ENCODE measurements around the gene YARS2.

YARS2 gene

DNA sequence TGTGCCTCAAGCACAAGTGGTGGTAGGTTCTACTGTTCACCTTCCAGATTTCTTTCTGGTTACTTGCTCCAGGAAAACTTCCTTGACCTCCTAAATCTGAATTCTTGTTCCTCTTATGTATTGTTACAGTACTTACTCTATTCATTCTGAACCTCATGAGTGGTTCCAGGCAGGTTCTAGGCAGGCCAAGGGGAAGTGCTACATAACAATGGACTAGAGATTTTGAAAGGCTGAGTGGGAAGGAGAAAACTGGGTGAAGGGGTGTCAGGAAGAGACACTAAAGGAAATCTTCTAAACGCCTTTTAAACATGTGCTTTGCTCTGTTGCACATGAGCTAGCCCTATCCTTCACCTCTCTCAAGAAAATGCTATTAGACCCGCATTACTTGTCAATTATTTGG lies 1.6 kb downstream of the YARS2 start:
- TF ChIP-seq RAD21 (IDR thresholded peaks at IDR 0.05; ENCODE audit: low read depth) (no peak), EP300 (IDR thresholded peaks at IDR 0.05; ENCODE audit: borderline replicate concordance) (no peak), YY1 (IDR thresholded peaks at IDR 0.05; ENCODE audit: low read depth) (no peak), FOXM1 (IDR thresholded peaks at IDR 0.05; ENCODE audit: borderline replicate concordance, low read depth) (no peak), TAF1 (IDR thresholded peaks at IDR 0.05; ENCODE audit: low read depth) (no peak), ZBTB7A (IDR thresholded peaks at IDR 0.05; ENCODE audit: low read depth) (no peak), TEAD4 (IDR thresholded peaks at IDR 0.05) (no peak), NFIC (IDR thresholded peaks at IDR 0.05) (no peak), EGR1 (IDR thresholded peaks at IDR 0.05) (no peak), CREB1 (IDR thresholded peaks at IDR 0.05; ENCODE audit: low read depth) (no peak), TCF12 (IDR thresholded peaks at IDR 0.05; ENCODE audit: low read depth) (no peak), CEBPB (IDR thresholded peaks at IDR 0.05) (no peak)
- TF ChIP-seq, protein P1, sequence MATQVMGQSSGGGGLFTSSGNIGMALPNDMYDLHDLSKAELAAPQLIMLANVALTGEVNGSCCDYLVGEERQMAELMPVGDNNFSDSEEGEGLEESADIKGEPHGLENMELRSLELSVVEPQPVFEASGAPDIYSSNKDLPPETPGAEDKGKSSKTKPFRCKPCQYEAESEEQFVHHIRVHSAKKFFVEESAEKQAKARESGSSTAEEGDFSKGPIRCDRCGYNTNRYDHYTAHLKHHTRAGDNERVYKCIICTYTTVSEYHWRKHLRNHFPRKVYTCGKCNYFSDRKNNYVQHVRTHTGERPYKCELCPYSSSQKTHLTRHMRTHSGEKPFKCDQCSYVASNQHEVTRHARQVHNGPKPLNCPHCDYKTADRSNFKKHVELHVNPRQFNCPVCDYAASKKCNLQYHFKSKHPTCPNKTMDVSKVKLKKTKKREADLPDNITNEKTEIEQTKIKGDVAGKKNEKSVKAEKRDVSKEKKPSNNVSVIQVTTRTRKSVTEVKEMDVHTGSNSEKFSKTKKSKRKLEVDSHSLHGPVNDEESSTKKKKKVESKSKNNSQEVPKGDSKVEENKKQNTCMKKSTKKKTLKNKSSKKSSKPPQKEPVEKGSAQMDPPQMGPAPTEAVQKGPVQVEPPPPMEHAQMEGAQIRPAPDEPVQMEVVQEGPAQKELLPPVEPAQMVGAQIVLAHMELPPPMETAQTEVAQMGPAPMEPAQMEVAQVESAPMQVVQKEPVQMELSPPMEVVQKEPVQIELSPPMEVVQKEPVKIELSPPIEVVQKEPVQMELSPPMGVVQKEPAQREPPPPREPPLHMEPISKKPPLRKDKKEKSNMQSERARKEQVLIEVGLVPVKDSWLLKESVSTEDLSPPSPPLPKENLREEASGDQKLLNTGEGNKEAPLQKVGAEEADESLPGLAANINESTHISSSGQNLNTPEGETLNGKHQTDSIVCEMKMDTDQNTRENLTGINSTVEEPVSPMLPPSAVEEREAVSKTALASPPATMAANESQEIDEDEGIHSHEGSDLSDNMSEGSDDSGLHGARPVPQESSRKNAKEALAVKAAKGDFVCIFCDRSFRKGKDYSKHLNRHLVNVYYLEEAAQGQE (IDR thresholded peaks at IDR 0.05; ENCODE audit: low read depth) = no peak
- TF ChIP-seq, protein P2, sequence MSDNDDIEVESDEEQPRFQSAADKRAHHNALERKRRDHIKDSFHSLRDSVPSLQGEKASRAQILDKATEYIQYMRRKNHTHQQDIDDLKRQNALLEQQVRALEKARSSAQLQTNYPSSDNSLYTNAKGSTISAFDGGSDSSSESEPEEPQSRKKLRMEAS (IDR thresholded peaks at IDR 0.05) = no peak
- TF ChIP-seq, protein P3, sequence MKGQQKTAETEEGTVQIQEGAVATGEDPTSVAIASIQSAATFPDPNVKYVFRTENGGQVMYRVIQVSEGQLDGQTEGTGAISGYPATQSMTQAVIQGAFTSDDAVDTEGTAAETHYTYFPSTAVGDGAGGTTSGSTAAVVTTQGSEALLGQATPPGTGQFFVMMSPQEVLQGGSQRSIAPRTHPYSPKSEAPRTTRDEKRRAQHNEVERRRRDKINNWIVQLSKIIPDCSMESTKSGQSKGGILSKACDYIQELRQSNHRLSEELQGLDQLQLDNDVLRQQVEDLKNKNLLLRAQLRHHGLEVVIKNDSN (IDR thresholded peaks at IDR 0.05) = no peak

DNA sequence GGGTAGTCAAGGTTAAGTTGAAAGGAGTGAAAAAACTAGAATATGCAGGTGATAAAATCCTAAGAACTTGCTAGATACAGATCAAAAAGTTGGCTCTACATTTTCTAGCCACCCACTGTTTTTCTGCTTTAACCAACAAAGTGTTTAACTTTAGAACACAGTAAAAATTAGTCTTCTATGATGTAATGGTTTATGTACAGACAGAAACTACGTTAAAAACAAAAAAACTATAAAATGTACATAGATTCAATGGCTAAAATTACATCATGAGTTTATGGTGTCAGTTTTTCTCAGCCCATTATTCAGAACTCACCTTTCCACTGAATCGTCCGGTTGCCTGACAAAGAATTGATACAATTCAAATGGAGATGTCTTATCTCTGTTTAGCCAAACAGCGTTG lies 2.1 kb downstream of the YARS2 start:
- TF ChIP-seq FOXM1 (IDR thresholded peaks at IDR 0.05; ENCODE audit: borderline replicate concordance, low read depth) (no peak), TEAD4 (IDR thresholded peaks at IDR 0.05) (no peak), TCF12 (IDR thresholded peaks at IDR 0.05; ENCODE audit: low read depth) (no peak), NFIC (IDR thresholded peaks at IDR 0.05) (no peak), YY1 (IDR thresholded peaks at IDR 0.05; ENCODE audit: low read depth) (no peak)
- TF ChIP-seq, protein P1 (IDR thresholded peaks at IDR 0.05; ENCODE audit: low read depth) = no peak

DNA sequence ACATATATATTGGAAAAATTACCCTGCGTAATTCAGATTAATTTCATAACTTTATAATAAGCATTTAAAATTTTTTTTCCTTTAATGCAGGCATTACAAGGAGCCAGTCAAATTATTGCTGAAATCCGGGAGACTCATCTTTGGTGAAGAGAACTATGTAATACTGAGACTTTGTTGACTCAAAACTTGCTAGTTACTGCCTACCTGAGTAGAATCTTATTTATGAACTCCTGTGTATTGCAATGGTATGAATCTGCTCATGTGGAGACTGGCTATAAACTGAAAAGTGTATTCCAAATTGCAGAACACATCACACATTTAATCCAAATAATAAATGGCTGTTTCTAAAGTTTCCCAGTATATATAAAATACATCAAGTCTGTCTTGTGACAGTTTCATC lies 12.4 kb downstream of the YARS2 start:
- TF ChIP-seq, protein P2 (IDR thresholded peaks at IDR 0.05) = no peak
- TF ChIP-seq EGR1 (IDR thresholded peaks at IDR 0.05) = no peak
- TF ChIP-seq, protein P3 (IDR thresholded peaks at IDR 0.05) = no peak
- TF ChIP-seq ZBTB7A (IDR thresholded peaks at IDR 0.05; ENCODE audit: low read depth) = no peak
- TF ChIP-seq EP300 (IDR thresholded peaks at IDR 0.05; ENCODE audit: borderline replicate concordance) = no peak

DNA sequence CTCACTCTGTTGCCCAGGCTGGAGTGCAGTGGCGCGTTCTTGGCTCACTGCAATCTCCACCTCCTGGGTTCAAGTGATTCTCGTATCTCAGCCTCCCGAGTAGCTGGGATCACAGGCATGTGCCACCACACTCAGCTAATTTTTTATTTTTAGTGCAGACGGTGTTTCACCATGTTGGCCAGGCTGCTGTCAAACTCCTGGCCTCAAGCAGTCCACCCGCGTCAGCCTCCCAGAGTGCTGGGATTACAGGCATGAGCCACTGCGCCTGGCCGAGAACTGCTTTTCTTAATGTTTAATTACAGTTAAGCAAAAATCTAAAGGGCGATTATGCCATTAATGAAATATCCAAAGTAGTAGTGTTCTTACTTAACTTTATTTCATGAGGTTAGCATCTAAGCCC lies 13.6 kb downstream of the YARS2 start:
- no peak for TF ChIP-seq NFIC (IDR thresholded peaks at IDR 0.05)
- TF ChIP-seq, protein P2 (IDR thresholded peaks at IDR 0.05) = no peak

DNA sequence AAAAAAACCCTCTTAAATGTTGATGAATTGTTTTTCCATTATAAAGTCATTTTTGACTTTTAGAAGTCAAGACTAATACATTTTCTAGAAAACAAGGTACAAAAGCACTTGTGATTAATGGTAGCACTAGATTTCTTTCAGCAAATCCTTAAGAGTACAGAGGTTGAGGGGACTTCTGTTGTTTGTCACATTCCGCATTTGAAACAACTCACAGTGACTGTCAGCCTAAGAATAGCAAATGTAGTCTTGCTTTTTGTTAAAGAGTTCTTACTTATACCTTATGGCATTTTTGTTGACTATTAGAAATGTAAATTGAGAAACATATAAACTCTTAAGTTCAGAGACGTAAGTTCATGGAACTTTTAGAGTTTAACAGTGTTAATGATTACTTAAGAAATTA lies 16.4 kb downstream of the YARS2 start:
- TF ChIP-seq, protein P3 (IDR thresholded peaks at IDR 0.05) = no peak
- TF ChIP-seq, protein P2 (IDR thresholded peaks at IDR 0.05) = no peak
- TF ChIP-seq NFIC (IDR thresholded peaks at IDR 0.05) (no peak), CEBPB (IDR thresholded peaks at IDR 0.05) (no peak), TEAD4 (IDR thresholded peaks at IDR 0.05) (no peak), TAF1 (IDR thresholded peaks at IDR 0.05; ENCODE audit: low read depth) (no peak), YY1 (IDR thresholded peaks at IDR 0.05; ENCODE audit: low read depth) (no peak), EP300 (IDR thresholded peaks at IDR 0.05; ENCODE audit: borderline replicate concordance) (no peak), EGR1 (IDR thresholded peaks at IDR 0.05) (no peak), ZBTB7A (IDR thresholded peaks at IDR 0.05; ENCODE audit: low read depth) (no peak), TCF12 (IDR thresholded peaks at IDR 0.05; ENCODE audit: low read depth) (no peak)
- TF ChIP-seq, protein P1 (IDR thresholded peaks at IDR 0.05; ENCODE audit: low read depth) = no peak
